Peyer's patch (tissue), 4 donors: Measurements from ENCODE around the gene CALY.

Experiments used
- CTCF ChIP-seq, 6 experiments: fragments of 450-650 bp in 4 of 6; fragments of 200-600 bp in 2 of 6; sonication (generic) in 1 of 6; IDR thresholded peaks; one replicate each; pipeline ENCODE4 v1.5.1; 2017 to 2019; ENCODE audit warnings: antibody characterized with exemption in 6 of 6, mild to moderate bottlenecking in 3 of 6, moderate library complexity in 1 of 6
- POLR2A ChIP-seq, 2 donors: fragments of 450-650 bp; IDR thresholded peaks; one replicate each; pipeline ENCODE4 v1.5.1; 2017; ENCODE audit warnings: antibody characterized with exemption in 2 of 2, mild to moderate bottlenecking in 2 of 2, moderate library complexity in 2 of 2

DNA sequence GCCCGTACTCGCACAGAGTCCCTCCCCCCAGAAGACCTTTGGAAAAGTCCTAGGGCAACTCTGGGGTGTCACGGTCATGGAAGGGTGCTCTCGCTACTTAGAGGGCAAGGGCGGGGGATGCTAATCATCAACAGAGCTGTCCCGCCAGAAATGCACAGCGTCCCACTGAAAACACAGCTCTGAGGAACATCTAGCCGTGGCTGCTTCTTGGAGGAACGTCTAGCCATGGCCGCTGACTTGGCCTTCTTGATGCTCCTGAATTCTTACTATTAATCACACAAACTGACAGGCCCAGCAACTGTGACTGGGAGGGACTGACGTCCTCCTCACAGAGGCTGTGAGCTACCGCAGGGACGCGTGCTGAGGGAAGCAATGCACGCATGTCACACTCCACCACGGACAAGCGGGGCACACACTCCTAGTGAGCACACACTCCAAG lies 29.7 kb downstream of the CALY start:
- TF ChIP-seq CTCF (IDR thresholded peaks at IDR 0.05) (no peak), POLR2A (IDR thresholded peaks at IDR 0.05) (no peak)
